ENCODE results near the gene KIFC3.

KIFC3 gene

DNA sequence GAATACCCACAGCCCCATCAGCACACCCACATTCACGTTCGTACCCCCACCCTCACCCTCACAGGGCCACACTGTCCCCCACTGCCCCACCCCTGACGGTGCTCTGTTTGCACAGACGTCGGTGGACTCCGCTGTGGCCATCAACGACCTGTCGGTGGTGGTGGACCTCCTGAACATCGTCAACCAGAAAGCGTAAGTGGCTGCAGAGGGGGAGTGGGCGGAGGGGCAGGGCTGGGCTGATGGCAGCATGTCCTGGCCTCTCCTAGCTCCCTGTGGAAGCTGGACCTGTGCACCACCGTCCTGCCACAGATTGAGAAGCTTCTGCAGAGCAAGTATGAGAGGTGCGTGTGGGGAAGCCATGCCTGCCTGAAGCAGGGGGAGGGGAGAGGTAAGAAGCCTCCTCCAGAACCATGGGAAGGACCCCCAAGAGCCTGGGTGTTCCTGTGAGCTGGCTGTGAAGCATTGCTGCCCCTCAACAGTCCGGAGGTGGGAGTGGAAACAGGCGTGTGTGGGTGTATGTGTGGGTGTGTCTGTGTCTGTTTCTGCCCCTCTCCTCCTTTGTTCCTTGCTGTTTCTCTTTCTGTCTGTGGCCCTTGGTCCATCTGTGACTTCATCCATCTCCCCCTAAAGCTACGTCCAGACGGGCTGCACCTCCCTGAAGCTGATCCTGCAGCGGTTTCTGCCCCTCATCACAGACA lies 46.4 kb downstream of the KIFC3 start:
- H3K9me3 Mint-ChIP-seq = no peaks in the 10 kb centered on the region
- H3K36me3 Mint-ChIP-seq = peaks cover 10% of the 10 kb centered on the region
- no peak overlapping the region for H3K27ac Mint-ChIP-seq
- no peak overlapping the region for H3K4me3 Mint-ChIP-seq
- no peaks in the 10 kb centered on the region for H3K27me3 Mint-ChIP-seq
- no peak for DNase-seq (ENCODE audit: low spot score in 2 of 2)
- no peaks in the 10 kb centered on the region for H3K4me1 Mint-ChIP-seq
- ATAC-seq (ENCODE audit: low read depth) = no peak

GRCh38 chr16:57755061-57755684 lies 47.1 kb downstream of the KIFC3 start:
- Mint-ChIP-seq H3K36me3 (peaks cover 10% of the 10 kb centered on the region), H3K9me3 (no peaks in the 10 kb centered on the region), H3K27me3 (no peaks in the 10 kb centered on the region), H3K4me3 (no peak overlapping the region), H3K27ac (no peak overlapping the region), H3K4me1 (no peaks in the 10 kb centered on the region)
- no peak for DNase-seq (ENCODE audit: low spot score in 2 of 2)
- ATAC-seq (ENCODE audit: low read depth) = no peak

- no peaks in the 10 kb centered on the region for H3K27me3 Mint-ChIP-seq
- no peak for DNase-seq (ENCODE audit: low spot score in 2 of 2)
- H3K36me3 Mint-ChIP-seq = peaks cover 10% of the 10 kb centered on the region
- H3K4me1 Mint-ChIP-seq = no peaks in the 10 kb centered on the region
- H3K4me3 Mint-ChIP-seq = no peak overlapping the region
- no peaks in the 10 kb centered on the region for H3K9me3 Mint-ChIP-seq
- H3K27ac Mint-ChIP-seq = no peak overlapping the region
- no peak for ATAC-seq (ENCODE audit: low read depth)
Observed at GRCh38 chr16:57754354-57755060, 47.8 kb downstream of the KIFC3 start.

GRCh38 chr16:57753448-57754353 lies 48.6 kb downstream of the KIFC3 start:
- ATAC-seq (ENCODE audit: low read depth) (no peak), DNase-seq (ENCODE audit: low spot score in 2 of 2) (no peak)
- no peak overlapping the region for H3K27ac Mint-ChIP-seq
- H3K27me3 Mint-ChIP-seq = no peaks in the 10 kb centered on the region
- no peaks in the 10 kb centered on the region for H3K4me1 Mint-ChIP-seq
- no peaks in the 10 kb centered on the region for H3K9me3 Mint-ChIP-seq
- H3K36me3 Mint-ChIP-seq = peaks cover 10% of the 10 kb centered on the region
- no peak overlapping the region for H3K4me3 Mint-ChIP-seq

GRCh38 chr16:57752581-57753447 lies 49.5 kb downstream of the KIFC3 start:
- DNase-seq (ENCODE audit: low spot score in 2 of 2) (no peak), ATAC-seq (ENCODE audit: low read depth) (no peak)
- H3K27me3 Mint-ChIP-seq = no peaks in the 10 kb centered on the region

GRCh38 chr16:57752203-57752580 lies 50.1 kb downstream of the KIFC3 start:
- no peak for DNase-seq (ENCODE audit: low spot score in 2 of 2)
- Mint-ChIP-seq H3K27me3 (no peaks in the 10 kb centered on the region), H3K27ac (no peak overlapping the region), H3K4me1 (no peaks in the 10 kb centered on the region), H3K36me3 (peaks cover 10% of the 10 kb centered on the region), H3K4me3 (no peak overlapping the region), H3K9me3 (no peaks in the 10 kb centered on the region)
- no peak for ATAC-seq (ENCODE audit: low read depth)

More at GRCh38 chr16:57752581-57753447, 49.5 kb downstream of the KIFC3 start:
- peaks cover 10% of the 10 kb centered on the region for H3K36me3 Mint-ChIP-seq
- no peaks in the 10 kb centered on the region for H3K4me1 Mint-ChIP-seq
- H3K4me3 Mint-ChIP-seq = no peak overlapping the region
- no peak overlapping the region for H3K27ac Mint-ChIP-seq
- no peaks in the 10 kb centered on the region for H3K9me3 Mint-ChIP-seq

GRCh38 chr16:57751539-57752202 lies 50.6 kb downstream of the KIFC3 start:
- H3K36me3 Mint-ChIP-seq = peaks cover 10% of the 10 kb centered on the region

GRCh38 chr16:57750796-57751538 lies 51.3 kb downstream of the KIFC3 start:
- no peaks in the 10 kb centered on the region for H3K27me3 Mint-ChIP-seq
- H3K4me3 Mint-ChIP-seq = no peak overlapping the region
- H3K9me3 Mint-ChIP-seq = no peaks in the 10 kb centered on the region
- ATAC-seq (ENCODE audit: low read depth) (no peak), DNase-seq (ENCODE audit: low spot score in 2 of 2) (no peak)
- no peak overlapping the region for H3K27ac Mint-ChIP-seq
- H3K36me3 Mint-ChIP-seq = peaks cover 8% of the 10 kb centered on the region
- H3K4me1 Mint-ChIP-seq = no peaks in the 10 kb centered on the region

More at GRCh38 chr16:57751539-57752202, 50.6 kb downstream of the KIFC3 start:
- Mint-ChIP-seq H3K9me3 (no peaks in the 10 kb centered on the region), H3K27me3 (no peaks in the 10 kb centered on the region), H3K27ac (no peak overlapping the region), H3K4me1 (no peaks in the 10 kb centered on the region), H3K4me3 (no peak overlapping the region)
- ATAC-seq (ENCODE audit: low read depth) (no peak), DNase-seq (ENCODE audit: low spot score in 2 of 2) (no peak)

DNA sequence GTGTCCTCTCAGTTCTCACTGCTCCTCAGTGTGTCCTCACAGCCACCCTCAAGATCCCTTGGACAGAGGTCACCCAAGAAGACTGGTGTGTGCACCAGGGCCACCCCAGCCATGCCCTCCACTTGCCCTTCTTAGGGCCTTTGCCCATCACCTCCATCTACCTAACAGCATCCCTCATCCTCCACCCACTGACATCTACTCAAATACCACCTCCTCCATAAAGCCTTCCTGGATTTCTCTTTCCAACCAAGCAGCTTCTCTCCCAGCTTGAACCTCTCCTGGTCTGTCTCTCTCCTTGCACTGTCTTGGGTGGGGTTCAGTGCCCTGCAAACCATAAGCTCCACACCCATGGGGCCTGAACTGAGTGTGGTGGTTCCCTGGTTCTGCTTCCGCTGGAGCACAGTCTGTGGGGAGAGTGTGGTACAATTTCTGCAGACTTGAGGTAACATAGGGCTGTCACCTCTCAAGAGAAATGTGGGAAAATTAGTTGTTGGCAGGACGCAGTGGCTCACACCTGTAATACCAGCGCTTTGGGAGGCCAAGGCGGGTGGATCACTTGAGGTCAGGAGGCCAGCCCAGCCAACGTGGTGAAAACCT lies 52.3 kb downstream of the KIFC3 start:
- no peak overlapping the region for H3K4me3 Mint-ChIP-seq
- H3K27me3 Mint-ChIP-seq = no peaks in the 10 kb centered on the region
- H3K4me1 Mint-ChIP-seq = no peaks in the 10 kb centered on the region
- peaks cover 7% of the 10 kb centered on the region for H3K36me3 Mint-ChIP-seq
- ATAC-seq (ENCODE audit: low read depth) = no peak
- no peak overlapping the region for H3K27ac Mint-ChIP-seq
- no peaks in the 10 kb centered on the region for H3K9me3 Mint-ChIP-seq
- DNase-seq (ENCODE audit: low spot score in 2 of 2) = no peak

- Mint-ChIP-seq H3K4me1 (no peaks in the 10 kb centered on the region), H3K36me3 (peaks cover 7% of the 10 kb centered on the region), H3K9me3 (no peaks in the 10 kb centered on the region), H3K27ac (peak overlapping the region; percentile 41), H3K4me3 (no peak overlapping the region), H3K27me3 (no peaks in the 10 kb centered on the region)
- ATAC-seq (ENCODE audit: low read depth) (no peak), DNase-seq (ENCODE audit: low spot score in 2 of 2) (no peak)
Observed at GRCh38 chr16:57749101-57749692, 53.1 kb downstream of the KIFC3 start.

GRCh38 chr16:57748596-57748995 lies 53.7 kb downstream of the KIFC3 start:
- Mint-ChIP-seq H3K36me3 (peaks cover 4% of the 10 kb centered on the region), H3K27ac (peak overlapping the region; percentile 41), H3K9me3 (no peaks in the 10 kb centered on the region), H3K4me3 (no peak overlapping the region), H3K27me3 (no peaks in the 10 kb centered on the region), H3K4me1 (no peaks in the 10 kb centered on the region)
- ATAC-seq (ENCODE audit: low read depth) (no peak), DNase-seq (ENCODE audit: low spot score in 2 of 2) (no peak)

- Mint-ChIP-seq H3K27me3 (no peaks in the 10 kb centered on the region), H3K27ac (no peak overlapping the region), H3K4me1 (no peaks in the 10 kb centered on the region), H3K9me3 (no peaks in the 10 kb centered on the region), H3K4me3 (no peak overlapping the region), H3K36me3 (peaks cover 4% of the 10 kb centered on the region)
- DNase-seq (ENCODE audit: low spot score in 2 of 2) (no peak), ATAC-seq (ENCODE audit: low read depth) (no peak)
Observed at GRCh38 chr16:57747996-57748395, 54.3 kb downstream of the KIFC3 start.
